ENCODE measurements around the gene RIMBP2. TPM values are rescaled to one million over a fixed set of nuclear protein-coding genes. Genes with fewer than 3 reads are reported as not detected.

The RIMBP2 gene
- total and polyA plus RNA-seq, 9 of the 15 experiments (the other 6 are each of a cell fraction or from before 2014, with no cell fraction given): not detected

- in situ Hi-C loops (cut with MboI): no loop called here
- BruUV-seq (replicated peaks): no TSS peak
Observed at GRCh38 chr12:130436741-130437501, 279.2 kb downstream of the RIMBP2 start.

More at GRCh38 chr12:130436741-130437501, 279.2 kb downstream of the RIMBP2 start:
- Histone ChIP-seq H2AFZ (ENCODE audit: low read depth, low read length) (no peak overlapping the region), H3K27ac (ENCODE audit: extremely low read depth, low read depth, low read length) (no peak overlapping the region), H3K9ac (ENCODE audit: insufficient read depth in 1 of 2, low read depth in 2 of 2, low read length in 2 of 2) (no peak overlapping the region), H3K9me1 (ENCODE audit: control insufficient read depth, insufficient read depth, low read length) (no peaks in the 10 kb centered on the region), H3K9me3 (replicated peaks; ENCODE audit: control insufficient read depth, insufficient read depth, low read depth, low read length) (no peaks in the 10 kb centered on the region), H3K79me2 (ENCODE audit: control insufficient read depth, insufficient read depth, low read length) (no peaks in the 10 kb centered on the region), H3K27me3 (ENCODE audit: control insufficient read depth in 2 of 2, insufficient read depth in 2 of 2, low read length in 2 of 2) (peaks cover 26 to 67% of the 10 kb centered on the region in 2 experiments), H3K4me1 (replicated peaks in 1 of 2; ENCODE audit: control insufficient read depth in 2 of 2, insufficient read depth in 2 of 2, low read length in 2 of 2) (no peaks in the 10 kb centered on the region; a peak in 1 of 5 replicates), H4K20me1 (replicated peaks; ENCODE audit: control insufficient read depth, insufficient read depth, low read length) (peaks cover 4% of the 10 kb centered on the region; the same call in 1 of the 2 replicates), H3K4me2 (ENCODE audit: insufficient read depth, low read length) (no peak overlapping the region), H3K4me3 (no peak overlapping the region), H3K36me3 (ENCODE audit: control insufficient read depth, insufficient read depth, low read length) (no peaks in the 10 kb centered on the region)
- FAIRE-seq: no peak
- TF ChIP-seq ZNF212 (CRISPR knock-in tag; IDR thresholded peaks at IDR 0.05): no peak
- no peak for TF ChIP-seq ZNF778 (CRISPR knock-in tag; IDR thresholded peaks at IDR 0.05)
- TF ChIP-seq DMBX1 (CRISPR knock-in tag; IDR thresholded peaks at IDR 0.05; ENCODE audit: borderline replicate concordance): no peak
- no peak for TF ChIP-seq ZNF551 (CRISPR knock-in tag; IDR thresholded peaks at IDR 0.05)
- no peak for TF ChIP-seq ZKSCAN8 (CRISPR knock-in tag; IDR thresholded peaks at IDR 0.05)
- TF ChIP-seq, protein P1, sequence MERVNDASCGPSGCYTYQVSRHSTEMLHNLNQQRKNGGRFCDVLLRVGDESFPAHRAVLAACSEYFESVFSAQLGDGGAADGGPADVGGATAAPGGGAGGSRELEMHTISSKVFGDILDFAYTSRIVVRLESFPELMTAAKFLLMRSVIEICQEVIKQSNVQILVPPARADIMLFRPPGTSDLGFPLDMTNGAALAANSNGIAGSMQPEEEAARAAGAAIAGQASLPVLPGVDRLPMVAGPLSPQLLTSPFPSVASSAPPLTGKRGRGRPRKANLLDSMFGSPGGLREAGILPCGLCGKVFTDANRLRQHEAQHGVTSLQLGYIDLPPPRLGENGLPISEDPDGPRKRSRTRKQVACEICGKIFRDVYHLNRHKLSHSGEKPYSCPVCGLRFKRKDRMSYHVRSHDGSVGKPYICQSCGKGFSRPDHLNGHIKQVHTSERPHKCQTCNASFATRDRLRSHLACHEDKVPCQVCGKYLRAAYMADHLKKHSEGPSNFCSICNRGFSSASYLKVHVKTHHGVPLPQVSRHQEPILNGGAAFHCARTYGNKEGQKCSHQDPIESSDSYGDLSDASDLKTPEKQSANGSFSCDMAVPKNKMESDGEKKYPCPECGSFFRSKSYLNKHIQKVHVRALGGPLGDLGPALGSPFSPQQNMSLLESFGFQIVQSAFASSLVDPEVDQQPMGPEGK (CRISPR knock-in tag; IDR thresholded peaks at IDR 0.05; ENCODE audit: borderline replicate concordance): no peak
- TF ChIP-seq BCOR (IDR thresholded peaks at IDR 0.05): no peak
- intact Hi-C loops (cut with micrococcal nuclease): no loop called here
- ATAC-seq: no peak
- POLR2A ChIA-PET: no interaction called here
- WGBS (ENCODE audit: insufficient coverage, low coverage, missing lambda C conversion rate): 4% methylated on average over 30 of the region's 47 CpGs
- CTCF ChIA-PET (ENCODE audit: low intra/inter-chr PET ratio): no interaction called here
- no peak for DNase-seq (ENCODE audit: extremely low read depth in 1 of 4, low spot score in 3 of 4)

Data from K562 (cell line).